Neutrophil (primary cell): Measurements from ENCODE around the gene LTBP2.

Experiments
- H3K27ac ChIP-seq: fragments of 200-600 bp; sonication (generic); 2 replicates; pipeline ENCODE4 v1.5.1; 2016; ENCODE audit warnings: mild to moderate bottlenecking, moderate library complexity
- H3K27me3 ChIP-seq: fragments of 200-600 bp; sonication (generic); 2 replicates; pipeline ENCODE4 v1.6.0; 2016; ENCODE audit warnings: mild to moderate bottlenecking
- H3K36me3 ChIP-seq: fragments of 200-600 bp; sonication (generic); 2 replicates; pipeline ENCODE4 v1.5.1; 2017
- H3K4me1 ChIP-seq, 2 experiments: fragments of 200-600 bp in 1 of 2; sonication (generic) in 1 of 2; 1 replicate in 1 of 2; 2 replicates in 1 of 2; pipeline versions ENCODE4 v1.5.1 to v1.6.1; 2013 to 2016; ENCODE audit warnings: low read depth in 1 of 2, low read length in 1 of 2, mild to moderate bottlenecking in 1 of 2, moderate library complexity in 1 of 2; ENCODE audit not compliant: control insufficient read depth in 1 of 2, insufficient read depth in 1 of 2
- H3K4me3 ChIP-seq, 2 experiments: fragments of 200-600 bp in 1 of 2; sonication (generic) in 1 of 2; 1 replicate in 1 of 2; 2 replicates in 1 of 2; pipeline ENCODE4 v1.5.1; 2013 to 2016; ENCODE audit warnings: low read depth in 1 of 2, low read length in 1 of 2, mild to moderate bottlenecking in 1 of 2, moderate library complexity in 1 of 2
- H3K9me3 ChIP-seq: fragments of 200-600 bp; sonication (generic); 2 replicates; pipeline ENCODE4 v1.5.1; 2016
- TF ChIP-seq, protein P1 (sequence below): fragments of 200-600 bp; sonication (generic); IDR thresholded peaks from 2 replicates; pipeline ENCODE4 v1.5.1; 2016; ENCODE audit warnings: antibody characterized with exemption

The LTBP2 gene

DNA sequence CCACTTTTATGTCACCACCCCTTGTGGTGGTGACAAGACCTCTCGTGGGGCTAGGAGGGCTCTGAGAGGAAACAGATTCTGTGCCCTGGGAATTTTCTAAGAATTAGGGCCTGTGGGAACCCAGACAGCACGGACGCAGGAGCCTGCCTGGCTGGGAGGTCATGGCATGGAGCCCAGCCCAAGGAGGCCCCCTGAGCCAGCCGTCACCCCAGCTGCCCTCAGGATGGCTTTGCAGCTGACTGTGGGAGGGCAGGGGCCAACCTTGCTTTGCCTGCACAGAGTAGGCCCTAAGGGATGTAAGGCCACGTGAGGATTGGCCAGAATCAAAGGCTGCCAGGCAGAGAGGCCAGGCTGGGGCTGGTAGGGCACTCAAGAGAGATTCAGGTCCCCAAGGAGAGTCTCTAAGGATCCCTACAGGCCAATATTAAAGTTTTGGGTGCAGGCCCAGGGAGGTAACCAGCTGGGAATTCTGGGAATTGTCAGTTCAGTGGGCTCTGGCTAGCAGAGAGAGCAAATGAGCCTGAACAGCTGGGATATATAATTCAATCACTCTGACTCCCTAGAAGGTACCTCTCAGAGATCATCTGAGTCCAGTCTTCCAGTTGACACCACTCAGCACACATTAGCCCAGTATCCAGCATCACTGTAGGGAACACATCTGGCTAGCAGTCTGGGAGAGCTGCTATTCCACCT lies 6.4 kb downstream of the LTBP2 start:
- TF ChIP-seq, protein P1, sequence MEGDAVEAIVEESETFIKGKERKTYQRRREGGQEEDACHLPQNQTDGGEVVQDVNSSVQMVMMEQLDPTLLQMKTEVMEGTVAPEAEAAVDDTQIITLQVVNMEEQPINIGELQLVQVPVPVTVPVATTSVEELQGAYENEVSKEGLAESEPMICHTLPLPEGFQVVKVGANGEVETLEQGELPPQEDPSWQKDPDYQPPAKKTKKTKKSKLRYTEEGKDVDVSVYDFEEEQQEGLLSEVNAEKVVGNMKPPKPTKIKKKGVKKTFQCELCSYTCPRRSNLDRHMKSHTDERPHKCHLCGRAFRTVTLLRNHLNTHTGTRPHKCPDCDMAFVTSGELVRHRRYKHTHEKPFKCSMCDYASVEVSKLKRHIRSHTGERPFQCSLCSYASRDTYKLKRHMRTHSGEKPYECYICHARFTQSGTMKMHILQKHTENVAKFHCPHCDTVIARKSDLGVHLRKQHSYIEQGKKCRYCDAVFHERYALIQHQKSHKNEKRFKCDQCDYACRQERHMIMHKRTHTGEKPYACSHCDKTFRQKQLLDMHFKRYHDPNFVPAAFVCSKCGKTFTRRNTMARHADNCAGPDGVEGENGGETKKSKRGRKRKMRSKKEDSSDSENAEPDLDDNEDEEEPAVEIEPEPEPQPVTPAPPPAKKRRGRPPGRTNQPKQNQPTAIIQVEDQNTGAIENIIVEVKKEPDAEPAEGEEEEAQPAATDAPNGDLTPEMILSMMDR: no peak
- Histone ChIP-seq H3K27me3 (peaks cover 16% of the 10 kb centered on the region), H3K36me3 (no peaks in the 10 kb centered on the region), H3K27ac (no peak overlapping the region), H3K9me3 (no peaks in the 10 kb centered on the region), H3K4me1 (peaks cover 3 to 5% of the 10 kb centered on the region in 2 experiments), H3K4me3 (no peak overlapping the region)

DNA sequence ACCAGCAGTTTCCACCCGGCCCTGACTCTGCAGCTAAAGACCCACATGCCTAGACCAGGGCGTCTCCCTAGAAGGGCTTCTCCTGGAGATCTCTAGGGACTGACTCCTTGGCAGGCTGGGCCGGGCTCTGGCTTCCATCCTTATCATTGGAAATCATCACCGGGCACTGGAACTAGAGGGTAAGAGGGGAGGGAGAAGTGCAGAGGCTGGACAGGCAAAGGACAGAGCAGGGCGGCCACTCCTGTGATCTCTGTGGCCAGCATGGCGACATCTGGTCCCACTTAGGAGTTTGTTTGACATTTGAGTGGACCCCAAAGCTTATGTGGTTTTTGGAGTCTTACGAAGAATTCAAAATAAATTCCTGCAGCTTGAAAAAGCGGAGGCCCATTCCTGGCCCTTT lies 7.1 kb downstream of the LTBP2 start:
- no peaks in the 10 kb centered on the region for H3K9me3 ChIP-seq
- TF ChIP-seq, protein P1: no peak
- no peak overlapping the region for H3K4me3 ChIP-seq
- H3K4me1 ChIP-seq: peaks cover 3 to 4% of the 10 kb centered on the region in 2 experiments
- H3K27me3 ChIP-seq: peaks cover 8% of the 10 kb centered on the region
- H3K27ac ChIP-seq: no peak overlapping the region
- no peaks in the 10 kb centered on the region for H3K36me3 ChIP-seq

DNA sequence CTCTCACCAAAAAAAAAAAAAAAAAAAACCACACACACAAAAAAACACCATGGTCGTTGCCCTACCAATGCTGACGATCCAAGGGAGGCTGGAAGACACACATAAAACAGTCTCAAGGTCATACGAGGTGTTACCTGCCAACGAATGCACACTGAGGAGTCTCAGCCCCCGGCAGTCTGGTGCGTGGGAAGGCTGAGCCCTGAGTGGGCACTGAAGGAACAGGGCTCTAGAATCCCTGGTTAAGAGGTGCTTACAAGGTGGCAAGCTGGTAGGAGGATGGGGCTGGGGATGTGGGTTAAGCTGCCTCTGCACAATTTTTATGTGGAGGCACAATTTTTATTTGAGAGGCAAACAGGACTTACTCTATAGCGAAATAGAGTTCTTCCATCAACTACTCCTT lies 7.9 kb downstream of the LTBP2 start:
- no peaks in the 10 kb centered on the region for H3K36me3 ChIP-seq

DNA sequence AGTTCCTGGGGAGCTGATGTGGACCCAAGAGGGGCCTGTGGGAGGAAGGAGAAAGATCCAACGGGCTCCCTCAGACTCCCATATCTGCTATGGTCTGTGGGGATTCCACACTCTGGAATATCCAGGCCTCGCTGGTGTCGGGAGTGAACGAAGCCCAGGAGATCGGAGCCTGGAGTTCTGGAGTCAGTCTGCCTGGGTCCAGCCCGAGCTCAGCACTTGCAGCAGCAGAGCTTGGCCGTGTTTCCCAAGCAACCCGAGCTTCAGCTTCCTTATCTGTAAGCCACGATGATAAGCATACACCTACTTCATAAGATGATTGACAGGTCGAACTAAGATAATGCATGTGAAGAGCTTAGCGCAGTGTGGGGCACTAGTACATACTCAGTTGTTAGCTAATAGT lies 10.1 kb downstream of the LTBP2 start:
- H3K36me3 ChIP-seq: no peaks in the 10 kb centered on the region
- H3K27ac ChIP-seq: no peak overlapping the region
- no peaks in the 10 kb centered on the region for H3K27me3 ChIP-seq
- H3K4me1 ChIP-seq: no peaks in the 10 kb centered on the region
- TF ChIP-seq, protein P1: no peak
- no peaks in the 10 kb centered on the region for H3K9me3 ChIP-seq
- no peak overlapping the region for H3K4me3 ChIP-seq

More for the DNA sequence above, 7.9 kb downstream of the LTBP2 start:
- H3K27ac ChIP-seq: no peak overlapping the region
- H3K4me3 ChIP-seq: no peak overlapping the region
- H3K9me3 ChIP-seq: no peaks in the 10 kb centered on the region
- H3K4me1 ChIP-seq: peaks cover 2 to 3% of the 10 kb centered on the region in 2 experiments
- TF ChIP-seq, protein P1: no peak
- peaks cover under 1% of the 10 kb centered on the region for H3K27me3 ChIP-seq

DNA sequence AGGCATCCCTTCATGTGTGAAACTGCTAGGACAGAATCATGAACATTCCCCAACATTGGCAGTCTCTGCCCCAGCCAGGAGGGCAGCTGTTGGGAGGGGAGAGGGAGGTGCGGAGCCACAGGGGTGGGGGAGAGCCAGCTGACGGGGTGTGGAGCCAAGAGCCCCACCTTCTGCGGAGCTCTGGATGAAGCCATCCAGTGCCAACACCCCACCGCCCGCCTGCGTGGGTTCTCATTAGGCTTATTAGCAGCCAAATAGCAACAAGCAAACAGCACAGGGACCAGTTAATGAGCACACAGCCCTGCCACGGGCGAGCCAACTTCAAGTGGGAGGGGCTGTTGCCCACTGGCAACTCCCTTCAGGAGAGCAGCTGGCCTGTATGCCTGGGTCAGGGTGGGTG lies 12.1 kb downstream of the LTBP2 start:
- H3K27me3 ChIP-seq: no peaks in the 10 kb centered on the region
- H3K9me3 ChIP-seq: no peaks in the 10 kb centered on the region
- no peaks in the 10 kb centered on the region for H3K36me3 ChIP-seq
- TF ChIP-seq, protein P1: no peak
- H3K4me1 ChIP-seq: no peaks in the 10 kb centered on the region
- no peak overlapping the region for H3K4me3 ChIP-seq
- H3K27ac ChIP-seq: no peak overlapping the region
